A549 (cell line): Measurements from ENCODE around the gene TRPM5. TPM values are rescaled to one million over a fixed set of nuclear protein-coding genes. Genes with fewer than 3 reads are reported as not detected.

ENCODE experiments used
- ATAC-seq, 2 experiments: fragments of 200-7000 bp in 1 of 2; fragments of >200 bp in 1 of 2; cut with Nextera tagmentation in 1 of 2; cut with Tn5 transposase in 1 of 2; 3 replicates each; pipeline versions ENCODE4 v1.8.0 to v1.9.1; 2018 to 2020; ENCODE audit warnings: mild to moderate bottlenecking in 1 of 2, moderate library complexity in 1 of 2
- CTCF ChIA-PET: fragments of 300-600 bp; sonication (Branson Sonifier 250); formaldehyde crosslinking; extraction: SDS; loops from one replicate; lab custom pipeline; 2021; ENCODE audit warnings: antibody characterized with exemption, inconsistent platforms; lab: Yijun Ruan, JAX
- POLR2A ChIA-PET: fragments of 350-600 bp; formaldehyde crosslinking; extraction: SDS; loops from one replicate; lab custom pipeline; 2021; ENCODE audit warnings: antibody characterized with exemption, inconsistent platforms; lab: Yijun Ruan, JAX
- DNase-seq, 2 experiments: peaks; one replicate each; pipeline versions ENCODE4 v3.0.0 to v3.0.0-alpha.2; 2011 to 2016; ENCODE audit warnings: low read depth in 1 of 2, low spot score in 1 of 2
- FAIRE-seq: peaks from 2 replicates; lab custom pipeline; 2011; peaks lifted over from hg19 to GRCh38; lab: Jason Lieb, UNC
- H3K27ac ChIP-seq, 2 experiments: fragments of >200 bp; sonication (Bioruptor Twin); formaldehyde crosslinking; 3 replicates each; pipeline ENCODE4 v1.5.1; 2016 to 2017
- H3K4me1 ChIP-seq: fragments of >200 bp; sonication (Bioruptor Twin); formaldehyde crosslinking; 3 replicates; pipeline ENCODE4 v1.6.1; 2016
- H3K4me2 ChIP-seq: fragments of >200 bp; sonication (Bioruptor Twin); formaldehyde crosslinking; 3 replicates; pipeline ENCODE4 v1.6.1; 2016
- H3K4me3 ChIP-seq: fragments of >200 bp; sonication (Bioruptor Twin); formaldehyde crosslinking; 3 replicates; pipeline ENCODE4 v1.5.1; 2016
- H3K9me3 ChIP-seq: fragments of >200 bp; sonication (Bioruptor Twin); formaldehyde crosslinking; 3 replicates; pipeline ENCODE4 v1.6.1; 2016
- BHLHE40 ChIP-seq: IDR thresholded peaks from 2 replicates; pipeline ENCODE4 v1.6.1; 2012; ENCODE audit warnings: low read depth, low read length, inconsistent platforms
- CBX2 ChIP-seq: fragments of 200-600 bp; sonication (generic); IDR thresholded peaks from 2 replicates; pipeline ENCODE4 v1.6.1; 2016; ENCODE audit warnings: low read depth, mild to moderate bottlenecking, borderline replicate concordance
- CEBPB ChIP-seq, 2 experiments: fragments of >200 bp in 1 of 2; sonication (Bioruptor Twin) in 1 of 2; formaldehyde crosslinking in 1 of 2; IDR thresholded peaks; 2 replicates each; pipeline ENCODE4 v1.6.1; 2012 to 2016
- CHD2 ChIP-seq: fragments of 150-350 bp; IDR thresholded peaks from 2 replicates; pipeline ENCODE4 v1.6.1; 2014; ENCODE audit warnings: low read length; ENCODE audit not compliant: partially characterized antibody
- CHD4 ChIP-seq: fragments of 200-600 bp; sonication (generic); IDR thresholded peaks from 2 replicates; pipeline ENCODE4 v1.6.1; 2016; ENCODE audit warnings: antibody characterized with exemption, mild to moderate bottlenecking, borderline replicate concordance
- ESRRA ChIP-seq: fragments of 150-350 bp; IDR thresholded peaks from 2 replicates; pipeline ENCODE4 v1.6.1; 2014; ENCODE audit warnings: mild to moderate bottlenecking, low read length, borderline replicate concordance
- FOSB ChIP-seq: fragments of 250-450 bp; sonication (Bioruptor Pico); IDR thresholded peaks from 2 replicates; pipeline ENCODE4 v1.5.0; 2020; ENCODE audit warnings: mild to moderate bottlenecking, moderate library complexity
- FOSL2 ChIP-seq, 2 experiments: fragments of 450-650 bp in 1 of 2; fragments of >200 bp in 1 of 2; sonication (Bioruptor Twin) in 1 of 2; formaldehyde crosslinking; IDR thresholded peaks; 2 replicates each; pipeline versions ENCODE4 v1.5.0 to v1.6.1; 2016 to 2020; ENCODE audit warnings: mild to moderate bottlenecking in 1 of 2, moderate library complexity in 1 of 2
- GATA3 ChIP-seq: IDR thresholded peaks from 2 replicates; pipeline ENCODE4 v1.6.1; 2012; ENCODE audit warnings: borderline replicate concordance
- JUN ChIP-seq, 2 experiments: fragments of >200 bp; sonication (Bioruptor Twin); formaldehyde crosslinking; IDR thresholded peaks; 2 replicates in 1 of 2; 3 replicates in 1 of 2; pipeline ENCODE4 v1.6.1; 2016 to 2017
- KDM1A ChIP-seq: fragments of 200-600 bp; sonication (generic); IDR thresholded peaks from 2 replicates; pipeline ENCODE4 v1.6.1; 2016; ENCODE audit warnings: low read depth, mild to moderate bottlenecking
- KDM5A ChIP-seq: fragments of 200-600 bp; sonication (generic); IDR thresholded peaks from 2 replicates; pipeline ENCODE4 v1.6.1; 2016; ENCODE audit warnings: antibody characterized with exemption, mild to moderate bottlenecking
- MYC ChIP-seq: IDR thresholded peaks from 2 replicates; pipeline ENCODE4 v1.6.1; 2012; ENCODE audit warnings: mild to moderate bottlenecking, inconsistent platforms, low read length, improper control_type of control experiment, borderline replicate concordance
- PHF8 ChIP-seq: fragments of 200-600 bp; sonication (generic); IDR thresholded peaks from 2 replicates; pipeline ENCODE4 v1.6.1; 2016; ENCODE audit warnings: low read depth, mild to moderate bottlenecking, antibody characterized with exemption, moderate library complexity, borderline replicate concordance
- POLR2A ChIP-seq: IDR thresholded peaks from 2 replicates; pipeline ENCODE4 v1.6.1; 2012; ENCODE audit warnings: mild to moderate bottlenecking, low read length
- POLR2AphosphoS2 ChIP-seq: conservative IDR thresholded peaks from 2 replicates; pipeline ENCODE4 v1.6.1; 2012; ENCODE audit warnings: low read length, improper control_type of control experiment, inconsistent platforms
- ZFP36 ChIP-seq: fragments of 450-650 bp; IDR thresholded peaks from 2 replicates; pipeline ENCODE4 v1.6.1; 2014; ENCODE audit warnings: borderline replicate concordance; ENCODE audit not compliant: partially characterized antibody
- WGBS: methylation state at CpG from one replicate; pipeline ENCODE4 v1.1.6; 2017; ENCODE audit errors: missing lambda C conversion rate; 5-methylcytosine and 5-hydroxymethylcytosine counted together
- polyA plus RNA-seq, 4 experiments: library from polyadenylated mRNA; depleted of rRNA in 3 of 4; stranded (reverse); fragments of >200 nt; fragmentation: RNase III in 1 of 4; extraction: RNeasy Plus Mini Kit Qiagen cat#74134 plus additional on column Dnase treatment in 1 of 4; gene quantifications; 2 replicates in 3 of 4; 3 replicates in 1 of 4; pipeline ENCODE4 v1.2.3, GENCODE V29; 2011 to 2017
- TF ChIP-seq, protein P1 (sequence below): fragments of >200 bp; sonication (Bioruptor Twin); formaldehyde crosslinking; IDR thresholded peaks from 3 replicates; pipeline ENCODE4 v1.5.1; 2016
- TF ChIP-seq, protein P2 (sequence below): IDR thresholded peaks from 2 replicates; pipeline ENCODE4 v1.6.1; 2012
- TF ChIP-seq, protein P3 (sequence below): fragments of 150-350 bp; IDR thresholded peaks from 2 replicates; pipeline ENCODE4 v1.6.1; 2014; ENCODE audit warnings: low read depth, mild to moderate bottlenecking, low read length
- TF ChIP-seq, protein P4 (sequence below): fragments of >200 bp; sonication (Bioruptor Twin); formaldehyde crosslinking; IDR thresholded peaks from 3 replicates; pipeline ENCODE4 v1.6.1; 2016
- TF ChIP-seq, protein P5 (sequence below): IDR thresholded peaks from 2 replicates; pipeline ENCODE4 v1.6.1; 2012; ENCODE audit warnings: low read depth, borderline replicate concordance

The TRPM5 gene
- polyA plus RNA-seq, 2 of the 4 experiments (the other 2 are of a cell fraction), result not detected

DNA sequence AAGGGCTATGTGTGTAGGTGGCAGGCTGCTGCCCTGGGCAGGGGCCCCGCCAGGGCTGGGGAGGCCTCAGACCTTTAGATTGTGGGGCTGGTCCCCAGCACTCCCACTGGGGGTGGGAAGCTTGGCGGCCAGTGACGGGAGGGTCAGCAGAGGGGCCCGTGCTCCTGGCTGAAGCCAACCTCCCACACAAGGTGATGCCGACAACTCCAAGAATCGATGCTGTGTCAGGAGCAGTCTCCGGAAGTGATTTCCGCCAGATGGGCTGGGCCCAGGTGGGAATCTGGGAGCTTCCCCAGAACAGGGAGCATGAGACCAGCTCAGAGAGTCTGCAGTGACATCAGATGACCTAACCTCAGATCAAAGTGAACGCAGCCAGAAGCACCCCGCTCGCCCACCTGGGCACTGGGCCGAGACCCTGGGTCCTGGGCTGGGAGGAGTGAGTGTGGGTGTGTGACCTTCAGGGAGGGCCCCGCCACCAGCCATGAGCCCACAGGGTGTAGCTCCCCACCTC, 7.7 kb downstream of the TRPM5 start (continued):
- TF ChIP-seq, protein P1, sequence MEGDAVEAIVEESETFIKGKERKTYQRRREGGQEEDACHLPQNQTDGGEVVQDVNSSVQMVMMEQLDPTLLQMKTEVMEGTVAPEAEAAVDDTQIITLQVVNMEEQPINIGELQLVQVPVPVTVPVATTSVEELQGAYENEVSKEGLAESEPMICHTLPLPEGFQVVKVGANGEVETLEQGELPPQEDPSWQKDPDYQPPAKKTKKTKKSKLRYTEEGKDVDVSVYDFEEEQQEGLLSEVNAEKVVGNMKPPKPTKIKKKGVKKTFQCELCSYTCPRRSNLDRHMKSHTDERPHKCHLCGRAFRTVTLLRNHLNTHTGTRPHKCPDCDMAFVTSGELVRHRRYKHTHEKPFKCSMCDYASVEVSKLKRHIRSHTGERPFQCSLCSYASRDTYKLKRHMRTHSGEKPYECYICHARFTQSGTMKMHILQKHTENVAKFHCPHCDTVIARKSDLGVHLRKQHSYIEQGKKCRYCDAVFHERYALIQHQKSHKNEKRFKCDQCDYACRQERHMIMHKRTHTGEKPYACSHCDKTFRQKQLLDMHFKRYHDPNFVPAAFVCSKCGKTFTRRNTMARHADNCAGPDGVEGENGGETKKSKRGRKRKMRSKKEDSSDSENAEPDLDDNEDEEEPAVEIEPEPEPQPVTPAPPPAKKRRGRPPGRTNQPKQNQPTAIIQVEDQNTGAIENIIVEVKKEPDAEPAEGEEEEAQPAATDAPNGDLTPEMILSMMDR, result no peak
- TF ChIP-seq JUN (IDR thresholded peaks at IDR 0.05) (no peak), ZFP36 (no peak), ESRRA (no peak)
- TF ChIP-seq, protein P2, sequence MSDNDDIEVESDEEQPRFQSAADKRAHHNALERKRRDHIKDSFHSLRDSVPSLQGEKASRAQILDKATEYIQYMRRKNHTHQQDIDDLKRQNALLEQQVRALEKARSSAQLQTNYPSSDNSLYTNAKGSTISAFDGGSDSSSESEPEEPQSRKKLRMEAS, result no peak

DNA sequence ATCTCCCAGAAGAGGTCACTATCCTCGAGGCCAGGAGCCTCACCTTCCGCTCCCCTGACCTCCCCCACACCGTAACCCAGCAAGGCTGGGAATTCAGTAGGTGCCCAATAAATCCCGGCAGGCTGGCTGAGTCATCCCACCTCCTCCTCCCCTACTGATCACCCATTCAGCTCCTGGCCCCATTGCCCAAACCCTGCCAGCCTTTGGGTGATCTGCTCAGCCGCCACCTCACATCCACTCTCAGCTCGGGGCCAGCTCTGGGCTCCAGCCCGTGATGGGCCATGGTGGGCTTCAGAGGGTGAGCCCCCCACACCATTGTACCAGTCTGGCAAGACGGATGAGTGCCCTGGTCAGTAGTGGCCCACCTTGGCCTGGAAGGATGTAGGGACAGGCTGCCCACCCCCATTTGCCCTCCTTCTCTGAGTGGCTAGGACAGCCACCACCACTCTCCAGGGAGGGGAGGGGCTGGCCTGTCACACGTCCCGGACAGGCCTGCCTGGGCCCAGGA, 8.2 kb downstream of the TRPM5 start:
- H3K27ac ChIP-seq, result no peak overlapping the region
- ChIA-PET CTCF (interaction anchor here (0.6 to 6.6 kb wide), 6 partner anchors 13 to 455 kb away, joined by 3 to 49 read pairs (median 4); no protein-coding TSS in a partner anchor), POLR2A (no interaction called here)
- H3K4me1 ChIP-seq, result no peaks in the 10 kb centered on the region
- TF ChIP-seq CEBPB (IDR thresholded peaks at IDR 0.05), result no peak
- TF ChIP-seq FOSL2 (IDR thresholded peaks at IDR 0.05), result no peak
- TF ChIP-seq FOSL2 (CRISPR knock-in tag; IDR thresholded peaks at IDR 0.05), result no peak
- no peak for TF ChIP-seq CHD4
- TF ChIP-seq, protein P3, sequence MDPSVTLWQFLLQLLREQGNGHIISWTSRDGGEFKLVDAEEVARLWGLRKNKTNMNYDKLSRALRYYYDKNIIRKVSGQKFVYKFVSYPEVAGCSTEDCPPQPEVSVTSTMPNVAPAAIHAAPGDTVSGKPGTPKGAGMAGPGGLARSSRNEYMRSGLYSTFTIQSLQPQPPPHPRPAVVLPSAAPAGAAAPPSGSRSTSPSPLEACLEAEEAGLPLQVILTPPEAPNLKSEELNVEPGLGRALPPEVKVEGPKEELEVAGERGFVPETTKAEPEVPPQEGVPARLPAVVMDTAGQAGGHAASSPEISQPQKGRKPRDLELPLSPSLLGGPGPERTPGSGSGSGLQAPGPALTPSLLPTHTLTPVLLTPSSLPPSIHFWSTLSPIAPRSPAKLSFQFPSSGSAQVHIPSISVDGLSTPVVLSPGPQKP, result no peak
- no peak for TF ChIP-seq KDM1A
- no peak for TF ChIP-seq BHLHE40
- TF ChIP-seq CHD2, result no peak
- TF ChIP-seq, protein P4, sequence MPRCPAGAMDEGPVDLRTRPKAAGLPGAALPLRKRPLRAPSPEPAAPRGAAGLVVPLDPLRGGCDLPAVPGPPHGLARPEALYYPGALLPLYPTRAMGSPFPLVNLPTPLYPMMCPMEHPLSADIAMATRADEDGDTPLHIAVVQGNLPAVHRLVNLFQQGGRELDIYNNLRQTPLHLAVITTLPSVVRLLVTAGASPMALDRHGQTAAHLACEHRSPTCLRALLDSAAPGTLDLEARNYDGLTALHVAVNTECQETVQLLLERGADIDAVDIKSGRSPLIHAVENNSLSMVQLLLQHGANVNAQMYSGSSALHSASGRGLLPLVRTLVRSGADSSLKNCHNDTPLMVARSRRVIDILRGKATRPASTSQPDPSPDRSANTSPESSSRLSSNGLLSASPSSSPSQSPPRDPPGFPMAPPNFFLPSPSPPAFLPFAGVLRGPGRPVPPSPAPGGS, result no peak
- no peak for TF ChIP-seq ESRRA
- no peak for TF ChIP-seq MYC
- TF ChIP-seq CBX2, result no peak
- TF ChIP-seq, protein P5, sequence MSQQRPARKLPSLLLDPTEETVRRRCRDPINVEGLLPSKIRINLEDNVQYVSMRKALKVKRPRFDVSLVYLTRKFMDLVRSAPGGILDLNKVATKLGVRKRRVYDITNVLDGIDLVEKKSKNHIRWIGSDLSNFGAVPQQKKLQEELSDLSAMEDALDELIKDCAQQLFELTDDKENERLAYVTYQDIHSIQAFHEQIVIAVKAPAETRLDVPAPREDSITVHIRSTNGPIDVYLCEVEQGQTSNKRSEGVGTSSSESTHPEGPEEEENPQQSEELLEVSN, result no peak
- no peak for TF ChIP-seq FOSB (CRISPR knock-in tag)
- no peak overlapping the region for H3K4me2 ChIP-seq
- no peaks in the 10 kb centered on the region; the same call in 2 of the 3 replicates for H3K9me3 ChIP-seq
- ATAC-seq (no peak), DNase-seq (no peak), FAIRE-seq (no peak)
- no peak overlapping the region for H3K4me3 ChIP-seq
- 27% methylated on average over 7 of the region's 10 CpGs for WGBS

DNA sequence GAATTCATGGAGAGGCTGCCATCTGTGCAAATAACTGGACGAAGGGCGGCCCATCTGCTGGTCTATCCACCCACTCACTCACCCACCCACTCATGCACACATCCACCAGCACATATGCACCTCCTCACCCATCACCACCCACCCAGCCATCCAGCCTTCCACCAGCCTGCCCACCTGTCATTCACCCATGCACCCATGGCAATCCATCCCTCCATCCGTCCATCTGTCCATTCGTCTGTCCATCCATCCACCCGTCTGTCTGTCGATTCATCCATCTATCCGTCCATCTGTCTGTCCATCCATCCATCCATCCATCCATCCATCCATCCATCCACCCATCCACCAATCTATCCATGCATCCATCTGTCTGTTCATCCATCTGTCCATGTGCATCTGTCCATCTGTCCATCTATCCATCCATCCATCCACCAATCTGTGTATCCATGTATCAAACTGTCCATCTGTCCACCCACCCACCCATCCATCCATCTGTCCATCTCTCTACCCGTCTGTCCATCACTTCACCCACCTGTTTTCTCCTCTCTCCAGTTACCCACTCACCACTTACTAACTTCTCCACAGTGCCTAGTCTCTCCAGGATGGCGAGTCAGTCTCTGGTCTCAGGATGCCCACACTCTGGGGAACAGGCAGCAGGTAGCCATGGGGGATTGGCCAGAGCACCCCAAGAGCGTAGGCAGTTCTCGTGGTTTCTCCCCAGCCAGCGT, 8.9 kb downstream of the TRPM5 start:
- ChIA-PET POLR2A (no interaction called here), CTCF (interaction anchor here (0.6 to 6.6 kb wide), 4 partner anchors 15 to 456 kb away, joined by 3 to 49 read pairs (median 9); no protein-coding TSS in a partner anchor)
- no peaks in the 10 kb centered on the region for H3K4me1 ChIP-seq
- H3K9me3 ChIP-seq, result no peaks in the 10 kb centered on the region; the same call in 2 of the 3 replicates
- no peak for FAIRE-seq
- H3K27ac ChIP-seq, result no peak overlapping the region
- DNase-seq, result no peak
- H3K4me2 ChIP-seq, result no peak overlapping the region
- no peak overlapping the region for H3K4me3 ChIP-seq
- no peak for TF ChIP-seq GATA3
- TF ChIP-seq KDM1A, result no peak
- TF ChIP-seq KDM5A, result no peak
- no peak for TF ChIP-seq POLR2A
- no peak for TF ChIP-seq POLR2AphosphoS2
- TF ChIP-seq PHF8, result no peak
- no peak for ATAC-seq
- 18% methylated on average over 12 of the region's 12 CpGs for WGBS
